Testis (tissue), 3 donors: ENCODE results near the gene PDIA3. TPM values are rescaled to one million over a fixed set of nuclear protein-coding genes. Genes with fewer than 3 reads are reported as not detected.

Experiments used
- DNase-seq: peaks from one replicate; pipeline ENCODE4 v3.0.0-alpha.2; 2019
- H3K27ac ChIP-seq, 2 donors: fragments of 200-600 bp; sonication (generic); one replicate each; pipeline ENCODE4 v1.5.1; 2019
- H3K27me3 ChIP-seq: fragments of 200-600 bp; sonication (generic); one replicate; pipeline ENCODE4 v1.5.1; 2019
- H3K36me3 ChIP-seq: fragments of 200-600 bp; sonication (generic); one replicate; pipeline ENCODE4 v1.5.1; 2017; ENCODE audit warnings: low read depth; ENCODE audit errors: missing control alignments
- H3K4me1 ChIP-seq: fragments of 200-600 bp; sonication (generic); one replicate; pipeline ENCODE4 v1.5.1; 2019
- H3K4me3 ChIP-seq, 2 donors: fragments of 200-600 bp; sonication (generic); one replicate each; pipeline ENCODE4 v1.5.1; 2017 to 2019
- H3K9me3 ChIP-seq: fragments of 200-600 bp; sonication (generic); one replicate; pipeline ENCODE4 v1.5.1; 2017
- CTCF ChIP-seq, 3 experiments: fragments of 450-650 bp in 2 of 3; fragments of 200-600 bp in 1 of 3; sonication (generic) in 1 of 3; IDR thresholded peaks; one replicate each; pipeline ENCODE4 v1.5.1; 2016 to 2019; ENCODE audit warnings: antibody characterized with exemption in 3 of 3, mild to moderate bottlenecking in 2 of 3, moderate library complexity in 1 of 3
- POLR2A ChIP-seq: fragments of 450-650 bp; IDR thresholded peaks from one replicate; pipeline ENCODE4 v1.6.1; 2017; ENCODE audit warnings: antibody characterized with exemption, mild to moderate bottlenecking, moderate library complexity
- WGBS, 2 donors: methylation state at CpG; one replicate each; pipeline ENCODE4 v1.1.5; 2018; 5-methylcytosine and 5-hydroxymethylcytosine counted together
- intact Hi-C: fragments of 100-400 bp; cut with DNase I; formaldehyde crosslinking; loops from one replicate; pipeline ENCODE4 v1.15.1; 2023; ENCODE audit warnings: low total_unique reads
- polyA plus RNA-seq: library from polyadenylated mRNA; stranded (reverse); fragments of 350-450 nt; fragmentation: Illumina TruSeq; extraction: RNeasy Lipid Tissue Mini Kit (QIAGEN cat#74804); gene quantifications from one replicate; pipeline ENCODE4 v1.2.3, GENCODE V29; 2014; ENCODE audit warnings: low read depth, low replicate concordance; ENCODE audit not compliant: insufficient read depth
- total RNA-seq, 2 donors: library from RNA; depleted of rRNA; stranded (reverse); fragments of >200 nt; gene quantifications; one replicate each; pipeline ENCODE4 v1.2.3, GENCODE V29; 2016

Gene PDIA3
- total and polyA plus RNA-seq, 3 donors from 2014 or later: 113 to 373 (median 120) TPM

DNA sequence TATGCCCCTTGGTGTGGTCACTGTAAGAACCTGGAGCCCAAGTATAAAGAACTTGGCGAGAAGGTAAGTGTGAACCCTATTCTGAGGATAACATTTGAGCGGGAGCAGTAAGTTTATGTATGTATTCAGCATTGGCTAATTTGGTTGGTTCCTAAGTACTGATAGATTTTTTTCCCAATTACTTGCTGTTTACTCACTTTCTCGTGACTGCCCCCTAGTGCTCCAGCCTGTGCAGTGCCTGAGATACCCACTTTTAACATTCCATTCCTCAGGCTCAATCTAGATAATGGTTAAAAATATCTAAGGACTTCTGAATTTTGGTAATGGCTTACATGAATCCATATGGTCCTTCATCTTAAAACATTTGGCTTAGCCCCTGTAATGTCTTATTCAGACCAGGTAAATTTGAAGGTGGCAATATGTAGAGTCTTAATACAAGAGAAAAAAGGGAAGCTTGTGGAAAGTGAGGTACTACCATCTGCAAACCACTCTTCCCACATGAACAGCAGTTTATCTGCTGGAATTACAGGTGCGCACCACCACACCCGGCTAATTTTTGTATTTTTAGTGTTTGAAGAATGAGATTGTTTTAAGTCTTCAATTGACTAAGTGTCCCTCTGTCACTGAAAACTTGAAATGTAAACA, 23.5 kb downstream of the PDIA3 start:
- WGBS, 2 donors: 72 to 78% methylated on average over 5 of the region's 5 CpGs
- H3K4me3 ChIP-seq: no peak overlapping the region
- intact Hi-C loops: no loop called here
- H3K27me3 ChIP-seq: no peaks in the 10 kb centered on the region
- H3K4me1 ChIP-seq: no peaks in the 10 kb centered on the region
- H3K36me3 ChIP-seq: no peaks in the 10 kb centered on the region
- TF ChIP-seq POLR2A (no peak), CTCF (IDR thresholded peaks at IDR 0.05) (peak; percentile 59 to 78 (median 73))
- no peak overlapping the region for H3K27ac ChIP-seq
- H3K9me3 ChIP-seq: no peaks in the 10 kb centered on the region
- DNase-seq: peak; percentile 83

GRCh38 chr15:43771816-43772215, 25.6 kb downstream of the PDIA3 start:
- peak overlapping the region in 1 of 2 donors; percentile 2 for H3K27ac ChIP-seq
- WGBS, 2 donors: 65 to 84% methylated on average over 2 of the region's 2 CpGs
- no peaks in the 10 kb centered on the region for H3K9me3 ChIP-seq
- intact Hi-C loops: no loop called here
- no peak overlapping the region for H3K4me3 ChIP-seq
- H3K36me3 ChIP-seq: no peaks in the 10 kb centered on the region
- no peaks in the 10 kb centered on the region for H3K27me3 ChIP-seq
- DNase-seq: no peak
- no peak for TF ChIP-seq CTCF (IDR thresholded peaks at IDR 0.05)
- H3K4me1 ChIP-seq: peaks cover 12% of the 10 kb centered on the region

DNA sequence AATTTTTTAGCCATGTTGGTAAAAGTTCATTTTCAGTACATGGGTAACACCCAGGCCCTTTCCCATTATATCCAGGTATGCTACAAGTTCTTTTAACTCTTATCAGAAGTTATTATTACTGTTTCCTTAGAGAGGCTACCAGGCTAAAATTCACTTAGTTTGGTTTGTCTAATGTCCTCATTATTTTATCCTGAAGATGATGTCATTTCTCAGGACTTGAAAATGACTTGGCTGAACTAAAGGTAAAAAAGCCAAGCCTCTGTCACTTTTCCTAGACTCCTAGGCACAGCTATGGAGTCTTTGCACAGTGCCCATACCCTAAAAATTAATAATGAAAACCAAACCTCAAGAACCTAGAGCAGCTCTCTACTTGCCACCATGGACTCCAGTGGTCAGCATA, 26.4 kb downstream of the PDIA3 start:
- Histone ChIP-seq H3K27ac (no peak overlapping the region), H3K9me3 (no peaks in the 10 kb centered on the region), H3K36me3 (no peaks in the 10 kb centered on the region), H3K27me3 (no peaks in the 10 kb centered on the region), H3K4me1 (peaks cover 14% of the 10 kb centered on the region), H3K4me3 (no peak overlapping the region)
- intact Hi-C loops: no loop called here
- TF ChIP-seq POLR2A (no peak), CTCF (IDR thresholded peaks at IDR 0.05) (no peak)
- no peak for DNase-seq

- H3K4me1 ChIP-seq: peaks cover 17% of the 10 kb centered on the region
- no peak overlapping the region for H3K27ac ChIP-seq
- no peak overlapping the region for H3K4me3 ChIP-seq
- WGBS, 2 donors: 70 to 73% methylated on average over 4 of the region's 4 CpGs
- intact Hi-C loops: no loop called here
- H3K9me3 ChIP-seq: no peaks in the 10 kb centered on the region
- no peaks in the 10 kb centered on the region for H3K36me3 ChIP-seq
- H3K27me3 ChIP-seq: no peaks in the 10 kb centered on the region
- no peak for DNase-seq
- no peak for TF ChIP-seq CTCF (IDR thresholded peaks at IDR 0.05)
Observed at GRCh38 chr15:43774062-43774461, 27.8 kb downstream of the PDIA3 start.

- peak overlapping the region in 1 of 2 donors; percentile 93 for H3K27ac ChIP-seq
- peak; percentile 59 for DNase-seq
- TF ChIP-seq CTCF (IDR thresholded peaks at IDR 0.05): peak in 1 of 3 experiments; percentile 10
- TF ChIP-seq POLR2A: no peak
- peaks cover 17% of the 10 kb centered on the region for H3K4me1 ChIP-seq
- no peaks in the 10 kb centered on the region for H3K9me3 ChIP-seq
- intact Hi-C loops: no loop called here
- no peaks in the 10 kb centered on the region for H3K27me3 ChIP-seq
- H3K36me3 ChIP-seq: no peaks in the 10 kb centered on the region
- WGBS, 2 donors: 63 to 89% methylated on average over 1 of the region's 1 CpG
- H3K4me3 ChIP-seq: peak overlapping the region in 1 of 2 donors; percentile 78
Observed at GRCh38 chr15:43775411-43775965, 29.2 kb downstream of the PDIA3 start.
